Activated naive CD8-positive, alpha-beta T cell (primary cell): ENCODE data around the gene ASB9.
"Not testable (repeated sequence)": the region's sequence is repeated elsewhere in the genome, so short reads cannot be mapped to it uniquely, and the experiment has no call there.

Experiments
- H3K27ac Mint-ChIP-seq: one replicate; pipeline ENCODE4 v1.8.0; 2021; ENCODE audit warnings: mixed read lengths
- H3K27me3 Mint-ChIP-seq: one replicate; pipeline ENCODE4 v1.8.0; 2021; ENCODE audit warnings: mixed read lengths
- H3K36me3 Mint-ChIP-seq: one replicate; pipeline ENCODE4 v1.8.0; 2021; ENCODE audit warnings: mixed read lengths
- H3K4me1 Mint-ChIP-seq: one replicate; pipeline ENCODE4 v1.8.0; 2021; ENCODE audit warnings: low read depth, mixed read lengths
- H3K4me3 Mint-ChIP-seq: one replicate; pipeline ENCODE4 v1.8.0; 2021; ENCODE audit warnings: mild to moderate bottlenecking, mixed read lengths
- H3K9me3 Mint-ChIP-seq: one replicate; pipeline ENCODE4 v1.8.0; 2021; ENCODE audit warnings: low read depth, mixed read lengths

Gene ASB9

GRCh38 chrX:15215366-15215765 lies 54.5 kb downstream of the ASB9 start:
- no peak overlapping the region for H3K27ac Mint-ChIP-seq
- H3K4me3 Mint-ChIP-seq: no peak overlapping the region
- H3K36me3 Mint-ChIP-seq: no peaks in the 10 kb centered on the region
- H3K9me3 Mint-ChIP-seq: no peaks in the 10 kb centered on the region
- no peaks in the 10 kb centered on the region for H3K27me3 Mint-ChIP-seq
- H3K4me1 Mint-ChIP-seq: no peaks in the 10 kb centered on the region

GRCh38 chrX:15214588-15214987 lies 55.3 kb downstream of the ASB9 start:
- no peaks in the 10 kb centered on the region for H3K9me3 Mint-ChIP-seq
- no peak overlapping the region for H3K27ac Mint-ChIP-seq
- no peaks in the 10 kb centered on the region for H3K4me1 Mint-ChIP-seq
- H3K27me3 Mint-ChIP-seq: no peaks in the 10 kb centered on the region
- no peaks in the 10 kb centered on the region for H3K36me3 Mint-ChIP-seq
- no peak overlapping the region for H3K4me3 Mint-ChIP-seq

GRCh38 chrX:15209096-15209495 lies 60.8 kb downstream of the ASB9 start:
- no peaks in the 10 kb centered on the region for H3K27me3 Mint-ChIP-seq
- H3K9me3 Mint-ChIP-seq: no peaks in the 10 kb centered on the region
- no peak overlapping the region for H3K27ac Mint-ChIP-seq
- H3K4me1 Mint-ChIP-seq: peaks cover 19% of the 10 kb centered on the region
- no peaks in the 10 kb centered on the region for H3K36me3 Mint-ChIP-seq
- H3K4me3 Mint-ChIP-seq: no peak overlapping the region

- Mint-ChIP-seq H3K27ac (no peak overlapping the region), H3K4me3 (no peak overlapping the region), H3K27me3 (no peaks in the 10 kb centered on the region), H3K9me3 (no peaks in the 10 kb centered on the region), H3K4me1 (peaks cover 29% of the 10 kb centered on the region), H3K36me3 (no peaks in the 10 kb centered on the region)
These were observed 61.9 kb downstream of the ASB9 start for GRCh38 chrX:15207994-15208393.

GRCh38 chrX:15207384-15207783 lies 62.5 kb downstream of the ASB9 start:
- Mint-ChIP-seq H3K36me3 (no peaks in the 10 kb centered on the region), H3K9me3 (no peaks in the 10 kb centered on the region), H3K4me1 (peaks cover 35% of the 10 kb centered on the region), H3K27ac (no peak overlapping the region), H3K27me3 (no peaks in the 10 kb centered on the region), H3K4me3 (no peak overlapping the region)

- peaks cover 35% of the 10 kb centered on the region for H3K4me1 Mint-ChIP-seq
- no peak overlapping the region for H3K27ac Mint-ChIP-seq
- H3K4me3 Mint-ChIP-seq: no peak overlapping the region
- no peaks in the 10 kb centered on the region for H3K9me3 Mint-ChIP-seq
- no peaks in the 10 kb centered on the region for H3K27me3 Mint-ChIP-seq
- no peaks in the 10 kb centered on the region for H3K36me3 Mint-ChIP-seq
These were observed 63.6 kb downstream of the ASB9 start for GRCh38 chrX:15206306-15206705.

GRCh38 chrX:15204130-15204751 lies 65.6 kb downstream of the ASB9 start:
- H3K27me3 Mint-ChIP-seq: no peaks in the 10 kb centered on the region
- peak overlapping the region; percentile 81 for H3K27ac Mint-ChIP-seq
- H3K9me3 Mint-ChIP-seq: no peaks in the 10 kb centered on the region
- no peaks in the 10 kb centered on the region for H3K36me3 Mint-ChIP-seq
- H3K4me1 Mint-ChIP-seq: peaks cover 37% of the 10 kb centered on the region
- H3K4me3 Mint-ChIP-seq: no peak overlapping the region

- H3K27ac Mint-ChIP-seq: peak overlapping the region; percentile 81
- no peaks in the 10 kb centered on the region for H3K9me3 Mint-ChIP-seq
- H3K4me1 Mint-ChIP-seq: peaks cover 42% of the 10 kb centered on the region
- H3K27me3 Mint-ChIP-seq: no peaks in the 10 kb centered on the region
- H3K36me3 Mint-ChIP-seq: no peaks in the 10 kb centered on the region
- no peak overlapping the region for H3K4me3 Mint-ChIP-seq
These were observed 66.2 kb downstream of the ASB9 start for GRCh38 chrX:15203694-15204093.

- H3K9me3 Mint-ChIP-seq: no peaks in the 10 kb centered on the region
- H3K27me3 Mint-ChIP-seq: no peaks in the 10 kb centered on the region
- no peaks in the 10 kb centered on the region for H3K36me3 Mint-ChIP-seq
- no peak overlapping the region for H3K4me3 Mint-ChIP-seq
- H3K4me1 Mint-ChIP-seq: peaks cover 38% of the 10 kb centered on the region
- H3K27ac Mint-ChIP-seq: peak overlapping the region; percentile 81
These were observed 67.3 kb downstream of the ASB9 start for GRCh38 chrX:15202454-15203177.

- Mint-ChIP-seq H3K4me3 (no peak overlapping the region), H3K27ac (no peak overlapping the region), H3K27me3 (no peaks in the 10 kb centered on the region)
These were observed 69.0 kb downstream of the ASB9 start for GRCh38 chrX:15200871-15201270.

GRCh38 chrX:15198608-15199202 lies 71.2 kb downstream of the ASB9 start:
- not testable (repeated sequence) for H3K9me3 Mint-ChIP-seq, H3K27me3 Mint-ChIP-seq, H3K36me3 Mint-ChIP-seq, H3K27ac Mint-ChIP-seq, H3K4me3 Mint-ChIP-seq
- H3K4me1 Mint-ChIP-seq: peaks cover 20% of the 10 kb centered on the region

More at GRCh38 chrX:15200871-15201270, 69.0 kb downstream of the ASB9 start:
- H3K36me3 Mint-ChIP-seq: no peaks in the 10 kb centered on the region
- no peaks in the 10 kb centered on the region for H3K9me3 Mint-ChIP-seq
- H3K4me1 Mint-ChIP-seq: peaks cover 33% of the 10 kb centered on the region

GRCh38 chrX:15194146-15194545 lies 75.7 kb downstream of the ASB9 start:
- no peaks in the 10 kb centered on the region for H3K27me3 Mint-ChIP-seq

More at GRCh38 chrX:15194146-15194545, 75.7 kb downstream of the ASB9 start:
- no peak overlapping the region for H3K4me3 Mint-ChIP-seq
- no peaks in the 10 kb centered on the region for H3K9me3 Mint-ChIP-seq
- H3K27ac Mint-ChIP-seq: no peak overlapping the region
- H3K36me3 Mint-ChIP-seq: no peaks in the 10 kb centered on the region
- H3K4me1 Mint-ChIP-seq: peaks cover 6% of the 10 kb centered on the region
